DMS 273 treated with DMSO at 0.1 percent for 48 hours (cell line): Measurements from ENCODE around the gene ARMC2.
"Not testable (repeated sequence)": the region's sequence is repeated elsewhere in the genome, so short reads cannot be mapped to it uniquely, and the experiment has no call there.

ENCODE experiments used
- DNase-seq: peaks from one replicate; lab custom pipeline; 2025; lab: John Stamatoyannopoulos, UW

The ARMC2 gene

DNA sequence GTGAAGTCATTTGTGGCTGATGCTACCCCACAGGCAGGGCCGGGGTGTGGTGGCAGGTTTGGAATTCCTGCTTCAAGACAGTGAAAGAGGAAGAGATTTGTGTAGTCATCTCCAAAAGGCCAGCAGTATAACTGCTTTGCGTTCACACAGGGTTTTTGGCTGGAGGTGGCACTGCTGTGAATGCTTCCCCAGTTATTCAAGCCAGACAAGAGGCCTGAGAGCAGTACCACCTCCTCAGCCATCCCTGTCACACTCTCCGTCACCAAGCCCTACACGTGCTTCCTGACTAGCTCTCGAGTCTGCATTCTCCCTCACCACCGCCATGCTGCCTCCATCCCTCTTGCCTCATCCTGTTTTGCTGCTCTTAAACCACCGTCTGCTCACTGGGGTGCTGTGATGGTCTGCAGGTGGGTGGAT, 23.9 kb downstream of the ARMC2 start:
- no peak for DNase-seq

- DNase-seq = no peak
Measured at GRCh38 chr6:108872575-108872974, 24.4 kb downstream of the ARMC2 start.

- DNase-seq = no peak
Measured at GRCh38 chr6:108873251-108873650, 25.0 kb downstream of the ARMC2 start.

DNA sequence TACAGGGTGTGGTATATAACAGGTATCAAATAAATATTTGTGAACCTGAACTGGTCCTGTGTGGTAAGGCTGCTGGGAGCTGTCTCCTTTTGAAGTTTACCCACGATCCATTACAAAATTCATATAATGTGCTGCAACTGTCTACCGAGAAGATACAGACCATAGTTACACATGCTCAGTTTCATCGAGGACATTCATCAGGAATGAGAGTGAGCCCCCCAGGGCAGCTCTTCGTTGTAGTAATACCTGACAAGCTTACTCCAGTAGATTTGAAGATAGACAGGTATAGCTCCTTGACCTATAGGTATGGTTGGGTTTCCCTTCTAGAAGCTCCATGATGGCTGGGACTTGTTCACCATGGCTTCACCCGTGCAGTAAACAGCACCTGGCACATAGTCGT, 25.7 kb downstream of the ARMC2 start:
- DNase-seq = no peak

DNA sequence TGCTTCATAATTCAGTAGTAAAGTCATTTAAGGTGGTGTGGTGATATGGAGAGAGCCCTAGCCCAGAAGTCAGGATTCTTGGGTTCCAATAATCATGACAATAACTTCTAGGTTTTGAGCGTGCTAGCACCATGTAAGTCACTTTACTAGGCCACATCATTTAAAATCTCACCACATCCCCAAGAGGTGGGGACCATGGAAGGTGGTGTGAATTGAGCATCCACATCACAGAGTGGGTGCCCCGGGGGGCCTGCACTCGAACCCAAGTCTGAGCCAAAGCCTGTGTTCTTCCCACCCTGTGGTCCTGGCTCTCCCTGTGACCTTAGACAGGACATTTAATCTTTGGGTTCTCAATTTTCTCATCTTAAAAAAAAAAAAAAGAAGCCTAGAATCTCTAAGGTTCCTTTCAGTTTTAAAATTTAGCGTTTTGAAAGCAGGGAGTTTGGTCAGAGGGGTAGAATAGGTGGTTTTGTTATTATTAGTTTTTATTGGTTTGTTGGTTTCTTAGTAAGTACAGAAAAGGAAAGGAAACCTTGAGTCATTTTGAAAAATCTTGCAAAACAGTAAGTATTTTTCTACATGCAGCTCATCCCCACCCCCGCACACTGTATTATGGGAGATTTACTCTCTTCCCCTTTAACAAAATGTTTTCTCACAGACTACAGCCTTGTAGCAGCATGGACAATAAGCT, 26.4 kb downstream of the ARMC2 start:
- DNase-seq = no peak

GRCh38 chr6:108875161-108875555, 26.9 kb downstream of the ARMC2 start:
- DNase-seq = no peak

DNA sequence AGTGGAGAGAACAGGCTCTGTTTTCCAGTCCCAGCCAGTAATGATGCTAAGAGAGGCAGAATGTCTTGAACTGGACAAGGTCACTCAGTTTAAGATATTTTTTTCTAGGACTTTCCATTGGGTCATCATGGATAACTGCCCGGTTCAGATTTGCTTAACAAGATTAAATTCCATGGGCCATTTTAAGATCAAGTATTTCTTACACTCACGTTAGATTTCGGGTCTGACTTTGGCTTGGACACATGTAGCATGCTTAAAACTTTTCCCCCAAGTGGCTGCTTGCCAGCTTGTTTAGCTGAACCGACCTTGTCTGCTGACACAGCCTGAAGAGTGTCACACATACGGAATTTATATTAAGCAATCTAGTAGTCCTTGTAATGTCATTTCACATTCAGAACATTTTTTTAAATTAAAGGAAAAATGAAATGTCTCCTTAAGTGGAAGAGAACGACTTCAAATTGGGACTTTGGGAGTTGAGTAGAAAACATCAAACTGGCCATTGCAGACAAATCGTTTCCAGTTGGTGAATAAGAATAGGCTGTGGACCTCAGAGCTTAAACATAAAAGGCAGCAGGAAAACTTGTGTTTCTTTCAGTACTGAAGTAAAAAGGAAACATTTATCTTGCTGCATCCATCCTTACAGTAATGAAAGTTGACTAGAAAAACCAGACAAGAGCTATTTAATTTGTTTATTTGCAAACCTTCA, 29.0 kb downstream of the ARMC2 start:
- DNase-seq = no peak

- DNase-seq = no peak
Measured at GRCh38 chr6:108878942-108879341, 30.7 kb downstream of the ARMC2 start.

DNA sequence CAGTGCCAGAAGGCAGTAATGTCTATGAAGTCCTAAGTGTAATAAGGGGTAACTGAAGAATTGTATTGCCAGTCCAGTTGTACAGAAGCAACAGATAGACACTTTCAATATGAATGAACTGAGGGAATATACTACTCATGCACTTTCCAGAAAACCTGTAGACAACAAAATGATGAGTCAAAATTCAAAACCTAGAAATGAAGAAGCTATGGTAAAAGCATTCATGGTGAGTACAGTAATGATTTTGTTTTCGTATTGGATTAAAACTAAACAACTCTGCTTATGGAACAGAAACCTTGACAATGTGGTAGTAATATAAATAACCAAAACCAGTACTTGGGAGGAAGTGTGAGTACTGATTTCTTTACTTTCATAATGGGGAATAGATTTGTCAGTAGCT, 35.0 kb downstream of the ARMC2 start:
- DNase-seq = no peak

DNA sequence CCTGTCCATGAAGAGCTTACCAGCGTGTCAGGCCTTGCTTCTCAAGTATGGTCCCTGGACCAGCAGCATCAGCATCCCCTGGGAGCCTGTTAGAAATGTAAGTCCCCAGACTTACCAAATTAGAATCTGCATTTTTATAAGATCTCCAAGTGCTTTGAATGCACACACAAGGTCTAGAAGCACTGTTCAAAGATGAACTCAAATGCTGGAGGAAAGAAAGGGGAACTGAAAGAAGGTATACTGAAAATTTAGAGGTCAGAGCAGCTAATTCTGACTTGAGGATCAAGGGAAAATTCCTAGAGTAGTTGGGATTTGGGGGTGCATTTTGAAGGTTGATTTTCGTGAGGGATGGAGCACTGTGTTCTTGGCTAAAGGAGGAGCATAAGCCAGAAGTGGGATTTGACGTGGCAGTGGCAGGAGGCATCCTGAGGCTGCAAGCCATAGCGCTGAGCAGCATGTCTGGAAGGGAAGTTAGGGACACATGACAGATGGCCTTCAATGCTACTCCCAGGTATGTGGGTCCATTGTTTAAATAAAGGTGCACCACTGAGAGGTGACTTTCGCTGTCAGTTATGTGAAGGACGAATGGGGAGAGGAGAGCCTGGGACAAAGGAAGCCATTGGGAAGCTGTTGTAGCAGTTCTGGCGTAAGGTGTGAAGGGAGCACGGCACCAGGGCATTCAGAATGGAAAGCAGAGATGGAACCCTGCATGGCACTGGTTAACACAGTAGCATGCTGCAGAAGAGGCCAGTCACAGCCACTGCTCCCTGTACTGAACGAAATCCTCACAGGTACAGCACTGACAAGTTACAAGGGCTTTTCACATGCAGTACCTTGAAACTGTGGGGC, 36.2 kb downstream of the ARMC2 start:
- no peak for DNase-seq

DNA sequence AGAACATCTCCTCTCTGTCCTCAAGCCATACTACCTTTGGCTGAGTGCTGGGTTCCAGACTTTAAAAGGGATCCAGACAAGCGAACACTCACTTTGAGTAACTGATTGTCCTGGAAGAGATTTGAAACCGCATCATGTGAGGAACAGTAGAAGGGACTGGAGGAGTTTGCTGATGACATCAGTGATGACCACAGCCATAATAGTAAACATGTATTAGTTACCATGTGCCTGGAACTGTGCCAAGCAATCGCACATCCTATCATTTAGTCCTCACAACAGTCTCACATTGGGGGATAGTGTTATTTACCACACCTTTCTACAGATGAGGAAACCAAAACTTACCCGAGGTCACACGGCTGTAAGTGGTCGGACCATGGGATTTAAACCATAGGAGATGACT, 39.8 kb downstream of the ARMC2 start:
- DNase-seq = no peak

- no peak for DNase-seq
Measured at GRCh38 chr6:108888745-108889144, 40.5 kb downstream of the ARMC2 start.

DNA sequence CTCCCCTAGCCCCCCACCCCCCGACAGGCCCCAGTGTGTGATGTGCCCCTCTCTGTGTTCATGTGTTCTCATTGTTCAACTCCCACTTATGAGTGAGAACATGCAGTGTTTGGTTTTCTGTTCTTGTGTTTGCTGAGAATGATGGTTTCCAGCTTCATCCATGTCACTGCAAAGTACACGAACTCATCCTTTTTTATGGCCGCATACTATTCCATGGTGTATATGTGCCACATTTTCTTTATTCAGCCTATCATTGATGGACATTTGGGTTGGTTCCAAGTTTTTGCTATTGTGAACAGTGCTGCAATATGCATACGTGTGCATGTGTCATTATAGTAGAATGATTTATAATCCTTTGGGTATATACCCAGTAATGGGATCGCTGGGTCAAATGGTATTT, 42.7 kb downstream of the ARMC2 start:
- not testable (repeated sequence) for DNase-seq

DNA sequence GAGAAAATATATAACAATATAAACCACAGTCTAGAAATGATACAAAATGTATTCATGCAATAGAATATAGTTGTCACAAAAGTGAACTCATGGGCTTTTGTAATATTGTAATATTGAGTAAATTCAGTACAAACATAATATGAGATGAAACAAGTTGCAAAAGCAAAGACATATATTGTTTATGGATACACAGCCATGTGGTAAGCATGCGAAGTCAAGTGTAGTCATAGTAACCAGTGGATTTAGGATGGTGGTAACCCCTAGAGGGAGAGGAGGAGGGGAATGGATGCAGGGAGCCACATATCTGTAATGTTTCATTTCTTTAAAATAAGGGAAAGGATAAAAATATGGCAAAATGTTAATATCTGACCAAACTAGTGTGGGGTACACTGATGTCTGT, 47.3 kb downstream of the ARMC2 start:
- no peak for DNase-seq

DNA sequence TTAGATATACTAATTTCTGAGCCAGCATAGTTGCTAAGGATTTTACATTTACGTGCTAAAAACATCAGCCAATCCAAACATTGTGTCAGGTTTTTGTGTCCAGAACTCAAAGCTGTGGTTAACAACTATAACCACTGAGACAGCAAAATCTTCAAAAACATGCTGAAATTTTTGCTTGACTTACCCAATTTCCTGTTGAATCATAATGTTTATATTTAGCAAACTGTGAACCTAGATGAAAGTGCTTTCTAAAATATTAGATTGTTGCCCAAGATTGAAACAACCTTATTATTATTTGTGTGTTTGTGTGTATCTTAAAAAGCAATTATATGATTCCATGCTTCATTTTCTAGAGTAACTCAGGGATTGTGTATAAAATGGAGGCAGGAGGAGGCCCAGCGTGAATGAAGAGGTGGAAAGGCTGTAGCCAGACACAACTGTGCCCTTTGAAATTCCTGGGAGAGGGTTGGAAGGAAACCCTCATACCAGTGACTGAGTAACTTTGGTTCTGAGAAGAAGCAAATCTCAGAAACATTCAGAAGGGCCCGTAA, 48.0 kb downstream of the ARMC2 start:
- DNase-seq = no peak

DNA sequence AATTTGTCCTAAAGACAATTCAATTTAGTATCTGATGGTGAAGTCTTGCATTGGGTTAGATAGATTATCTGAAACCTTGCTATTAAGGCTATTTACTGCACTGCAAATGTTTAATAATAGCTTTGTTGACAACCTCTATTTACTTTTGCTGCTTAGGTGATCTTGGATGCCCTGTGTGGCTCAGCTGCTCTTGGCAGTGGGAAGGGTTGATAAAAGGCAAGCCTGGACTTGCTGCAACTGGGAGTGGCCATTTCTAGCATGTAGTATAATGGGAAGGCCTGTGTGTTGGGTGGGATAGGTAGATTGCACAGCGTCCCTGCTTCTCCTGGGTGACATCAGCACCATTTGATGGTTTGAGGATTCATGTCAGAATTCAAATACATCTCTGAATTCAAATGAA, 49.1 kb downstream of the ARMC2 start:
- no peak for DNase-seq

- DNase-seq = no peak
Measured at GRCh38 chr6:108902382-108902792, 54.2 kb downstream of the ARMC2 start.

DNA sequence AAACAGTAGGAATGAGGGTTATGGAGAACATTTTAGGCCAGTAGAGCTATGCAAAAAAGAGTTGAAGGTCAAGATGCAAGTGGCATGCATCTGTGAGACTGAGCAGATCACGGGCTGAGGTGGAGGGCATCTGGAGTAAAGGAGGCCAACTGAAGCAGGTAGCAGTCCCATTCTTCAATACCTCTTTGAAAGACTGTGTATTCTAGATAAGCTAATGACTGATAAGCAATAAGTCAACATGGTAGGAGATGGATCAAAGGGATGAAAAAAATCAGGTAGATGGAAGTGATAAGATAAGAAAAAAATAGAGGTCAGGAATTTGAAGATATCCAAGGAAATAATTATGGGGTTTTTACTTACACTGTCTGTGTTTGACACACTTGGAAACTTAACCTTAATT, 55.6 kb downstream of the ARMC2 start:
- no peak for DNase-seq

DNA sequence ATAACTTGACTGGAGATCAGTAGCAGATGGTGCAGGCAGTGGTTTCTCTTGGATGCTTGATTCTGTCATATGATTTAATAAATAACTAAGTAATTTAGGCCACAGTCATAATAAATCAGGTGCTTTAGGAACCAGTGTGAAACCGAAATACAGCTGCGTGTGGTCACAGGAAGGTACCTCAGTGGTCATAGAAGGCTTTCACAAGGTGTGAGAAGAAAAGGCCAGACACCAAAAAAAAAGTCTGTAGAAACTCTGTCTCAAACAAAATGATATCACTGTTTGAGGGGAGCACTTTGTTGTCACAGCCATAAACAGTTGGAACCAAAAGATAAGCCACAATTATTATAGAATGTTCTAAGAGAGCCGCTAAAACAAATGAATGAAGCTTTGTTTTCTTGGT, 56.5 kb downstream of the ARMC2 start:
- no peak for DNase-seq

DNA sequence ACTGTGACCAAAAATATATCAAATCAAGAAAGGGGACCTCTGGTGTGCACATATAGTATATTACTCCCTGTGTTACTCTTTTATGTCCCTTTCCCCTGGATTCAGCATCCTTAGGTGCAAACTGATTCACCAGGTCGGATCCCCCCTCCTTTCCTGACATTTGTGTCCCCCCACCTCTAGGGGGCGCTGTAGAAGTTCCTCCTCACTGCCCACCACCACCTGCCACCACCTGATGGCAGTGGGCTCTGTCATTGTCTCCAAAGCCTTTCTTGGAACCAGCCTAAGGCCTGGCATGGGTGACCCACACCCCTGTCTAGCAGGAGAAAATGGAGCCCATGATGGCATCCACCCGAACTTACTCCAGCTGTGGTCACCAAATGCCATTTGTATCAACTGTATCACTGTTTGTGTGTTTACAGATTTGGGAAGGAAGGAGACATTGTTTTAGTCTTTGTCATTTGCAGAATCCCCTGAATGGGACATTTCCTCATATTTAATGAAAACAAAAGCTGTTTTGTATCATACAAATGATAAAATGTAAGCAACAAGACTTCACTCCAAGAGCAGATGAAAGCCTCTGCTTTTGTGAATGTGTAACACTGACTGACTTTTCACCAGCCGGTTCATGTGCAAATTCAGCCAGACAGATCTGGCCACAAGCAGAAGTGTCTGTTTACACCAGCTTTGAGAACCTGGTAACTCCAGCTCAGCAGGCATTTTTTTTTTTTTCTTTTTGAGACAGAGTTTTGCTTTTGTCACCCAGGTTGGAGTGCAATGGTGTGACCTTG, 66.2 kb downstream of the ARMC2 start:
- no peak for DNase-seq

DNA sequence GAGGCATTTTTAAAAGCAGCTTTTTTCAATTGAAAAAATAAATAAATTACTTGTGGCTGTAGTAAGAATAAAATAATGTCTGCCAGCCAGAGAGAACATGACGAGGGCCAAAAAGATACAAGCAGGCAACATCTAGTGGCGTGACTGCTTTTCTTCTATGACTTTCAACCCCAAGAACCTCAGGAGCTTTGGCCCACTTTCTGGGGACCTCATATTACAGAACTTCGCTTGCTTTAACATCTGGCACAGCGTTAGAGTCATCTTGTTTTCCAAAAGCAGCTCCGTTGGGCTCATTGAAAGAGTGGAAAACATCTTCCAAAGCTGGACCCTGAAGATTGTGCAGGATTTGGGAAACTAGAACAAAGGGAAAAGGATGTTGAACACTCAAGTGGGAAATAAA, 67.0 kb downstream of the ARMC2 start:
- no peak for DNase-seq
